ENCODE data around the gene CFAP97D1. TPM values are rescaled to one million over a fixed set of nuclear protein-coding genes. Genes with fewer than 3 reads are reported as not detected.

CFAP97D1 gene
- total RNA-seq: under 0.01 TPM in 1 of 2 replicates, not detected in the other

GRCh38 chr17:43780135-43780534 is at the start of gene CFAP97D1:
CFAP97D1 (plus strand) TSS chr17:43780435; CDS start chr17:43780463, 28 bp downstream.

GRCh38 chr17:43758497-43759174 is 21.6 kb upstream of the CFAP97D1 start, which contains the start of gene SOST:
SOST (minus strand) TSS chr17:43758791; CDS start chr17:43758741, 50 bp downstream.

GRCh38 chr17:43778337-43779144 is 1.7 kb upstream of the CFAP97D1 start, which contains the start of gene DUSP3:
DUSP3 (minus strand) TSS chr17:43778977; CDS start chr17:43778924, 53 bp downstream.

GRCh38 chr17:43832976-43833829 is 53.0 kb downstream of the CFAP97D1 start, which contains the start of gene MPP3:
MPP3 (minus strand) TSS chr17:43833146; CDS start chr17:43831906, 1,240 bp downstream.

Other genes starting within 250 kb of the CFAP97D1 start
- gene ETV4, start 234.1 kb upstream of the CFAP97D1 start, total RNA-seq: 0.59 and 4.9 TPM in 2 replicates
- not detected in 2 replicates for gene MEOX1, start 118.5 kb upstream of the CFAP97D1 start, total RNA-seq
- gene SOST, start 21.6 kb upstream of the CFAP97D1 start, total RNA-seq: not detected in 2 replicates
- gene DUSP3, start 1.5 kb upstream of the CFAP97D1 start, total RNA-seq: 62.1 and 78.0 TPM in 2 replicates
- 16.3 and 17.7 TPM in 2 replicates for gene MPP3, start 52.7 kb downstream of the CFAP97D1 start, total RNA-seq
- not detected in 2 replicates for gene CD300LG, start 66.7 kb downstream of the CFAP97D1 start, total RNA-seq
- gene MPP2, start 127.1 kb downstream of the CFAP97D1 start, total RNA-seq: 7.9 and 8.3 TPM in 2 replicates
- gene PPY, start 162.0 kb downstream of the CFAP97D1 start, total RNA-seq: not detected in 2 replicates
- 0.09 TPM in 1 of 2 replicates, not detected in the other for gene PYY, start 173.5 kb downstream of the CFAP97D1 start, total RNA-seq
- gene NAGS, start 224.2 kb downstream of the CFAP97D1 start, total RNA-seq: 1.5 and 6.1 TPM in 2 replicates
- gene TMEM101, start 234.5 kb downstream of the CFAP97D1 start, total RNA-seq: 43.0 and 80.5 TPM in 2 replicates